Esophagus muscularis mucosa (tissue), 4 donors: ENCODE results near the gene ADAMTS19. TPM values are rescaled to one million over a fixed set of nuclear protein-coding genes. Genes with fewer than 3 reads are reported as not detected.

ENCODE experiments used
- DNase-seq: peaks from one replicate; pipeline ENCODE4 v3.0.0-alpha.2; 2017; ENCODE audit errors: extremely low spot score
- H3K27ac ChIP-seq, 4 donors: fragments of 200-600 bp; sonication (generic); replicated peaks in 1 of 4; 1 replicate in 3 of 4; 2 replicates in 1 of 4; pipeline ENCODE4 v1.5.1; 2016 to 2019; ENCODE audit warnings: mild to moderate bottlenecking in 1 of 4
- H3K27me3 ChIP-seq, 4 donors: fragments of 200-600 bp; sonication (generic); one replicate each; pipeline versions ENCODE4 v1.5.1 to v1.6.0; 2016 to 2019
- H3K36me3 ChIP-seq, 4 donors: fragments of 200-600 bp; sonication (generic); one replicate each; pipeline ENCODE4 v1.5.1; 2016 to 2019
- H3K4me1 ChIP-seq, 4 donors: fragments of 200-600 bp; sonication (generic); one replicate each; pipeline ENCODE4 v1.5.1; 2016 to 2019
- H3K4me3 ChIP-seq, 4 donors: fragments of 200-600 bp; sonication (generic); 1 replicate in 2 of 4; 2 replicates in 2 of 4; pipeline ENCODE4 v1.5.1; 2016 to 2019; ENCODE audit warnings: mild to moderate bottlenecking in 4 of 4, moderate library complexity in 1 of 4
- H3K9me3 ChIP-seq, 4 donors: fragments of 200-600 bp; sonication (generic); 1 replicate in 3 of 4; 2 replicates in 1 of 4; pipeline ENCODE4 v1.5.1; 2016 to 2019
- CTCF ChIP-seq, 3 experiments: fragments of 200-600 bp in 2 of 3; fragments of 450-650 bp in 1 of 3; sonication (generic) in 2 of 3; IDR thresholded peaks; one replicate each; pipeline ENCODE4 v1.5.1; 2017 to 2019; ENCODE audit warnings: antibody characterized with exemption in 3 of 3, mild to moderate bottlenecking in 2 of 3, moderate library complexity in 1 of 3
- EP300 ChIP-seq: sonication (generic); formaldehyde crosslinking; IDR thresholded peaks from one replicate; pipeline ENCODE4 v1.6.1; 2017; ENCODE audit warnings: antibody characterized with exemption
- POLR2A ChIP-seq: fragments of 450-650 bp; IDR thresholded peaks from one replicate; pipeline ENCODE4 v1.6.1; 2017; ENCODE audit warnings: antibody characterized with exemption, moderate library complexity, mild to moderate bottlenecking, low read depth
- POLR2AphosphoS5 ChIP-seq, 2 donors: sonication (generic); formaldehyde crosslinking; IDR thresholded peaks; one replicate each; pipeline ENCODE4 v1.6.1; 2017; ENCODE audit warnings: antibody characterized with exemption in 2 of 2
- WGBS: methylation state at CpG from one replicate; pipeline ENCODE4 v1.1.5; 2018; 5-methylcytosine and 5-hydroxymethylcytosine counted together
- intact Hi-C: fragments of 100-400 bp; cut with DNase I; formaldehyde crosslinking; loops from one replicate; pipeline ENCODE4 v1.15.1; 2023
- total RNA-seq, 4 donors: library from RNA; depleted of rRNA; stranded (reverse); fragments of >200 nt; gene quantifications; one replicate each; pipeline versions ENCODE4 v1.1.0 to v1.2.1, GENCODE V29; 2016

The ADAMTS19 gene
- total RNA-seq, 4 donors from 2014 or later = 8.5 to 23.4 (median 10.9) TPM

GRCh38 chr5:129739773-129740172, 279.7 kb downstream of the ADAMTS19 start:
- no peak overlapping the region for H3K27ac ChIP-seq
- no peaks in the 10 kb centered on the region for H3K4me1 ChIP-seq
- H3K4me3 ChIP-seq = no peak overlapping the region
- peaks cover 0 to 2% (median 0%) of the 10 kb centered on the region in 4 donors for H3K36me3 ChIP-seq
- TF ChIP-seq EP300 (no peak), POLR2A (no peak), CTCF (IDR thresholded peaks at IDR 0.05) (no peak), POLR2AphosphoS5 (IDR thresholded peaks at IDR 0.05) (no peak)
- intact Hi-C loops = no loop called here
- WGBS = 46% methylated on average over 2 of the region's 2 CpGs
- no peaks in the 10 kb centered on the region for H3K9me3 ChIP-seq
- no peak for DNase-seq
- no peaks in the 10 kb centered on the region for H3K27me3 ChIP-seq

- H3K27me3 ChIP-seq = no peaks in the 10 kb centered on the region
- WGBS = 66% methylated on average over 2 of the region's 2 CpGs
- intact Hi-C loops = no loop called here
- no peaks in the 10 kb centered on the region for H3K4me1 ChIP-seq
- no peak overlapping the region for H3K27ac ChIP-seq
- no peak overlapping the region for H3K4me3 ChIP-seq
- H3K36me3 ChIP-seq = no peaks in the 10 kb centered on the region
- no peak for DNase-seq
- no peaks in the 10 kb centered on the region for H3K9me3 ChIP-seq
- TF ChIP-seq EP300 = no peak
- TF ChIP-seq POLR2A = no peak
- no peak for TF ChIP-seq POLR2AphosphoS5 (IDR thresholded peaks at IDR 0.05)
Measured at GRCh38 chr5:129743541-129744187, 283.6 kb downstream of the ADAMTS19 start.

GRCh38 chr5:129745997-129746396, 285.9 kb downstream of the ADAMTS19 start:
- intact Hi-C loops = no loop called here
- 95% methylated on average over 4 of the region's 4 CpGs for WGBS
- DNase-seq = no peak
- Histone ChIP-seq H3K36me3 (no peaks in the 10 kb centered on the region), H3K4me3 (no peak overlapping the region), H3K27ac (no peak overlapping the region), H3K9me3 (no peaks in the 10 kb centered on the region), H3K4me1 (no peaks in the 10 kb centered on the region), H3K27me3 (no peaks in the 10 kb centered on the region)
- no peak for TF ChIP-seq EP300
- TF ChIP-seq CTCF (IDR thresholded peaks at IDR 0.05) = no peak
- no peak for TF ChIP-seq POLR2A
- TF ChIP-seq POLR2AphosphoS5 (IDR thresholded peaks at IDR 0.05) = no peak

GRCh38 chr5:129746876-129747275, 286.8 kb downstream of the ADAMTS19 start:
- no peaks in the 10 kb centered on the region for H3K4me1 ChIP-seq
- no peaks in the 10 kb centered on the region for H3K27me3 ChIP-seq
- WGBS = 76% methylated on average over 2 of the region's 2 CpGs
- H3K4me3 ChIP-seq = no peak overlapping the region
- no peaks in the 10 kb centered on the region for H3K36me3 ChIP-seq
- no peak for TF ChIP-seq EP300
- TF ChIP-seq POLR2A = no peak
- no peak for TF ChIP-seq POLR2AphosphoS5 (IDR thresholded peaks at IDR 0.05)
- TF ChIP-seq CTCF (IDR thresholded peaks at IDR 0.05) = no peak
- H3K9me3 ChIP-seq = no peaks in the 10 kb centered on the region
- intact Hi-C loops = no loop called here
- no peak overlapping the region for H3K27ac ChIP-seq
- no peak for DNase-seq

- no peak for DNase-seq
- H3K4me1 ChIP-seq = no peaks in the 10 kb centered on the region
- no peaks in the 10 kb centered on the region for H3K9me3 ChIP-seq
- no peak for TF ChIP-seq POLR2A
- no peak for TF ChIP-seq POLR2AphosphoS5 (IDR thresholded peaks at IDR 0.05)
- TF ChIP-seq CTCF (IDR thresholded peaks at IDR 0.05) = no peak
- no peak for TF ChIP-seq EP300
- no peaks in the 10 kb centered on the region for H3K36me3 ChIP-seq
- WGBS = 77% methylated on average over 13 of the region's 13 CpGs
- H3K27ac ChIP-seq = no peak within 1 kb of the TSS
- no peaks in the 10 kb centered on the region for H3K27me3 ChIP-seq
- no peak within 1 kb of the TSS for H3K4me3 ChIP-seq
- intact Hi-C loops = no loop called here
Measured at GRCh38 chr5:129747572-129748407, 287.7 kb downstream of the ADAMTS19 start, which contains the start of gene MINAR2. Gene MINAR2 (plus strand): TSS chr5:129748094. CDS start chr5:129748191, 97 bp downstream.
